CD4-positive, alpha-beta T cell (primary cell): ENCODE measurements around the gene FOSL1. TPM values are rescaled to one million over a fixed set of nuclear protein-coding genes. Genes with fewer than 3 reads are reported as not detected.
A peak's percentile ranks its signal among the peaks of the same experiment; 100 is the strongest.

Experiments
- ATAC-seq: fragments of 200-7000 bp; cut with Tn5 transposase; one replicate; pipeline ENCODE4 v1.10.0; 2022; ENCODE audit warnings: mild to moderate bottlenecking; ENCODE audit not compliant: poor library complexity
- CTCF ChIA-PET: fragments of 350-600 bp; sonication (Branson Sonifier 250); formaldehyde crosslinking; loops from one replicate; lab custom pipeline; 2021; ENCODE audit warnings: antibody characterized with exemption, inconsistent platforms; lab: Charles Lee
- POLR2A ChIA-PET: fragments of 350-600 bp; sonication (Branson Sonifier 250); formaldehyde crosslinking; loops from one replicate; lab custom pipeline; 2021; ENCODE audit warnings: antibody characterized with exemption, inconsistent platforms; lab: Charles Lee
- DNase-seq, 14 experiments: peaks; one replicate each; pipeline ENCODE4 v3.0.0-alpha.2; 2013 to 2020; ENCODE audit warnings: mixed read lengths in 2 of 14
- H3K27ac ChIP-seq, 2 donors: one replicate each; pipeline versions ENCODE4 v1.5.1 to v1.7.0; 2013; ENCODE audit warnings: low read length in 2 of 2, low read depth in 1 of 2, mild to moderate bottlenecking in 1 of 2
- H3K27me3 ChIP-seq, 2 experiments: 1 replicate in 1 of 2; 2 replicates in 1 of 2; pipeline versions ENCODE4 v1.6.1 to v1.7.0; 2013; ENCODE audit warnings: low read length in 2 of 2, control low read depth in 1 of 2, mild to moderate bottlenecking in 1 of 2, moderate library complexity in 1 of 2; ENCODE audit not compliant: insufficient read depth in 2 of 2, control insufficient read depth in 1 of 2
- H3K36me3 ChIP-seq: one replicate; pipeline ENCODE4 v1.6.1; 2013; ENCODE audit warnings: low read length, control low read depth; ENCODE audit not compliant: insufficient read depth
- H3K4me1 ChIP-seq: one replicate; pipeline ENCODE4 v1.6.1; 2013; ENCODE audit warnings: low read length, control low read depth; ENCODE audit not compliant: insufficient read depth
- H3K4me3 ChIP-seq: one replicate; pipeline ENCODE4 v1.5.1; 2013; ENCODE audit warnings: mild to moderate bottlenecking, low read length, moderate library complexity
- H3K9me3 ChIP-seq, 2 experiments: 1 replicate in 1 of 2; 2 replicates in 1 of 2; pipeline versions ENCODE4 v1.6.1 to v1.7.0; 2013; ENCODE audit warnings: low read length in 2 of 2, mild to moderate bottlenecking in 2 of 2, control low read depth in 1 of 2, moderate library complexity in 1 of 2; ENCODE audit not compliant: control insufficient read depth in 1 of 2, insufficient read depth in 1 of 2
- H3K27ac Mint-ChIP-seq: one replicate; pipeline ENCODE4 v1.8.0; 2020; ENCODE audit warnings: mixed read lengths
- H3K27me3 Mint-ChIP-seq: one replicate; pipeline ENCODE4 v1.8.0; 2021; ENCODE audit warnings: mixed read lengths
- H3K36me3 Mint-ChIP-seq: one replicate; pipeline ENCODE4 v1.8.0; 2021; ENCODE audit warnings: low read depth, mixed read lengths
- H3K4me1 Mint-ChIP-seq: one replicate; pipeline ENCODE4 v1.8.0; 2021; ENCODE audit warnings: low read depth, mixed read lengths
- H3K4me3 Mint-ChIP-seq: one replicate; pipeline ENCODE4 v1.8.0; 2020; ENCODE audit warnings: mild to moderate bottlenecking, mixed read lengths
- H3K9me3 Mint-ChIP-seq: one replicate; pipeline ENCODE4 v1.8.0; 2020; ENCODE audit warnings: mixed read lengths
- CTCF ChIP-seq: fragments of 200-600 bp; IDR thresholded peaks from one replicate; pipeline ENCODE4 v1.8.0; 2022; ENCODE audit warnings: antibody characterized with exemption, mild to moderate bottlenecking
- intact Hi-C, 2 experiments: fragments of 100-400 bp; cut with DNase I in 1 of 2; cut with micrococcal nuclease in 1 of 2; formaldehyde crosslinking; loops; one replicate each; pipeline versions ENCODE4 v1.15.1 to v1.9.0; 2023 to 2025; cut with DNase I, micrococcal nuclease
- total RNA-seq, 174 experiments: library from RNA in 2 of 174; stranded (reverse) in 2 of 174; gene quantifications; one replicate each; pipeline ENCODE4 v1.2.3 and lab custom pipeline; 2021 to 2026

FOSL1 gene
- total RNA-seq, 2 experiments from 2014 or later = 1.8 to 2.2 TPM

GRCh38 chr11:65862191-65862735 lies 37.9 kb downstream of the FOSL1 start:
- Histone ChIP-seq H3K36me3 (peaks cover 58% of the 10 kb centered on the region), H3K9me3 (no peaks in the 10 kb centered on the region), H3K4me3 (no peak overlapping the region), H3K4me1 (peaks cover 52% of the 10 kb centered on the region), H3K27me3 (no peaks in the 10 kb centered on the region), H3K27ac (peak overlapping the region in 1 of 2 donors; percentile 22)
- Mint-ChIP-seq H3K27me3 (no peaks in the 10 kb centered on the region), H3K4me3 (peak overlapping the region; percentile 32), H3K4me1 (peaks cover 32% of the 10 kb centered on the region), H3K27ac (peak overlapping the region; percentile 94), H3K9me3 (no peaks in the 10 kb centered on the region), H3K36me3 (peaks cover 84% of the 10 kb centered on the region)
- POLR2A ChIA-PET = interaction anchor here (0.6 to 5.8 kb wide), 3 partner anchors 23 to 110 kb away, joined by 3 to 248 read pairs (median 56); partner anchors contain the start of genes CCDC85B and FIBP
- no peak for ATAC-seq
- TF ChIP-seq CTCF = no peak
- intact Hi-C loops = no loop called here
- CTCF ChIA-PET = interaction anchor here (1.6 kb wide), 1 partner anchor 22 kb away, joined by 5 read pairs; no protein-coding TSS in a partner anchor
- peak in 2 of 14 experiments; percentile 24 to 35 for DNase-seq

- H3K4me1 ChIP-seq = peaks cover 55% of the 10 kb centered on the region
- peaks cover 52% of the 10 kb centered on the region for H3K36me3 ChIP-seq
- ATAC-seq (no peak), DNase-seq (peak in 3 of 14 experiments; percentile 3 to 27 (median 18))
- Mint-ChIP-seq H3K4me1 (peaks cover 36% of the 10 kb centered on the region), H3K36me3 (peaks cover 82% of the 10 kb centered on the region), H3K27me3 (no peaks in the 10 kb centered on the region), H3K9me3 (no peaks in the 10 kb centered on the region), H3K4me3 (peak overlapping the region; percentile 94), H3K27ac (peak overlapping the region; percentile 94)
- no peaks in the 10 kb centered on the region for H3K27me3 ChIP-seq
- ChIA-PET CTCF (interaction anchor here (0.5 to 5.2 kb wide), 4 partner anchors 23 to 150 kb away, joined by 4 to 80 read pairs (median 22); partner anchors contain the start of genes CCDC85B, FIBP and KAT5), POLR2A (interaction anchor here (1.2 to 5.8 kb wide), 7 partner anchors 10 to 150 kb away, joined by 3 to 248 read pairs (median 37); partner anchors contain the start of genes BANF1, CCDC85B, EFEMP2 and EIF1AD)
- peak overlapping the region in 1 of 2 donors; percentile 5 for H3K27ac ChIP-seq
- no peak for TF ChIP-seq CTCF
- no peaks in the 10 kb centered on the region for H3K9me3 ChIP-seq
- intact Hi-C loops = no loop called here
- H3K4me3 ChIP-seq = peak overlapping the region; percentile 90
Measured at GRCh38 chr11:65861533-65862183, 38.5 kb downstream of the FOSL1 start.

- Histone ChIP-seq H3K4me1 (peaks cover 60% of the 10 kb centered on the region), H3K9me3 (no peaks in the 10 kb centered on the region), H3K4me3 (peak overlapping the region; percentile 90), H3K36me3 (peaks cover 52% of the 10 kb centered on the region), H3K27ac (peak overlapping the region; percentile 5 to 92), H3K27me3 (no peaks in the 10 kb centered on the region)
- H3K27ac Mint-ChIP-seq = peak overlapping the region; percentile 94
- no peaks in the 10 kb centered on the region for H3K27me3 Mint-ChIP-seq
- no peak for DNase-seq
- ChIA-PET CTCF (interaction anchor here (0.5 to 5.2 kb wide), 4 partner anchors 23 to 149 kb away, joined by 4 to 80 read pairs (median 22); partner anchors contain the start of genes CCDC85B, FIBP and KAT5), POLR2A (interaction anchor here (1.2 to 5.8 kb wide), 11 partner anchors 10 to 246 kb away, joined by 3 to 248 read pairs (median 33); partner anchors contain the start of genes BANF1, CCDC85B, EFEMP2 and EIF1AD)
- H3K9me3 Mint-ChIP-seq = no peaks in the 10 kb centered on the region
- H3K36me3 Mint-ChIP-seq = peaks cover 84% of the 10 kb centered on the region
- peaks cover 41% of the 10 kb centered on the region for H3K4me1 Mint-ChIP-seq
- intact Hi-C loops = no loop called here
- no peak for TF ChIP-seq CTCF
- no peak for ATAC-seq
- H3K4me3 Mint-ChIP-seq = peak overlapping the region; percentile 94
Measured at GRCh38 chr11:65861165-65861505, 39.1 kb downstream of the FOSL1 start.
